ENCODE measurements around the gene PDZD2. TPM values are rescaled to one million over a fixed set of nuclear protein-coding genes. Genes with fewer than 3 reads are reported as not detected.
A peak's percentile ranks its signal among the peaks of the same experiment; 100 is the strongest.

Gene PDZD2
- total and polyA plus RNA-seq, 2 experiments from 2014 or later = 8.3 to 16.9 TPM

GRCh38 chr5:31880449-31880848 lies 241.5 kb downstream of the PDZD2 start:
- no peak overlapping the region for H3K27ac ChIP-seq (ENCODE audit: low read depth)
- H2AFZ ChIP-seq = no peak overlapping the region
- H4K20me1 ChIP-seq (replicated peaks; ENCODE audit: insufficient read depth) = no peaks in the 10 kb centered on the region
- Mint-ChIP-seq H3K4me1 (no peaks in the 10 kb centered on the region), H3K36me3 (ENCODE audit: low read depth) (no peaks in the 10 kb centered on the region), H3K4me3 (no peak overlapping the region), H3K27me3 (ENCODE audit: insufficient read depth, low read depth, poor library complexity) (peaks cover 4% of the 10 kb centered on the region), H3K9me3 (no peaks in the 10 kb centered on the region), H3K27ac (no peak overlapping the region)
- no peaks in the 10 kb centered on the region for H3K36me3 ChIP-seq (ENCODE audit: insufficient read depth)
- H3K9me2 ChIP-seq (ENCODE audit: insufficient read depth) = no peaks in the 10 kb centered on the region
- ATAC-seq (no peak), DNase-seq (ENCODE audit: low spot score) (no peak)
- H3F3A ChIP-seq (replicated peaks; ENCODE audit: low read depth) = no peaks in the 10 kb centered on the region
- H3K27me3 ChIP-seq (ENCODE audit: insufficient read depth) = no peaks in the 10 kb centered on the region
- no peak for TF ChIP-seq CTCF (conservative IDR thresholded peaks at IDR 0.05; ENCODE audit: low read depth in 2 of 2)
- H3K4me3 ChIP-seq = no peak overlapping the region
- H3K4me2 ChIP-seq = no peak overlapping the region
- H3K4me1 ChIP-seq (ENCODE audit: insufficient read depth) = no peaks in the 10 kb centered on the region
- 0 out of 2 replicates have a peak, but pooled peaks cover 10% of the 10 kb centered on the region for H3K79me2 ChIP-seq (replicated peaks; ENCODE audit: insufficient read depth)

DNA sequence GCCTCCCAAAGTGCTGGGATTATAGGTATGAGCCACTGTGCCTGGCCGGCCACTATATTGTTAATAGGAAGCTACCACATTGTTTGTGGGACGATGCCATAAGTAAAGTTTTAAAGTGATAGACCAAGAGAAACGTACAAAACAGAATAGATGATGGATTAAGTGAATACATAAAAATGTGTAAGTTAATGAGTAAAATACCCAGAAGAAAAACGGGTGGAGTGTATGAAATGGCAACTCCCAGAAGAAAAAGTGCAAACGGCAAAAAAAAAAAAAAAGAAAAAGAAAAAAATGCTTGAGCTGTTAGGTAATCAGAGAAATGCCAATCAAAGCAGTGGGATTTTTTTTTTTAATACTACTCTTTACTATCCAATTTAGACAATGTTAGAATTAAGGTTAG lies 246.0 kb downstream of the PDZD2 start:
- H3K4me3 Mint-ChIP-seq = no peak overlapping the region
- peaks cover 15% of the 10 kb centered on the region for H3K27me3 Mint-ChIP-seq (ENCODE audit: insufficient read depth, low read depth, poor library complexity)
- no peak overlapping the region for H3K27ac Mint-ChIP-seq
- H3K4me1 Mint-ChIP-seq = peaks cover 23% of the 10 kb centered on the region
- no peaks in the 10 kb centered on the region for H3K36me3 ChIP-seq (ENCODE audit: insufficient read depth)
- ATAC-seq (no peak), DNase-seq (ENCODE audit: low spot score) (no peak)
- TF ChIP-seq CTCF (conservative IDR thresholded peaks at IDR 0.05; ENCODE audit: low read depth in 2 of 2) = no peak
- TF ChIP-seq CREB1 (CRISPR knock-in tag; IDR thresholded peaks at IDR 0.05; ENCODE audit: low read depth) = no peak
- no peak for TF ChIP-seq JUNB (IDR thresholded peaks at IDR 0.05; ENCODE audit: unreplicated experiment)
- TF ChIP-seq, protein P1, sequence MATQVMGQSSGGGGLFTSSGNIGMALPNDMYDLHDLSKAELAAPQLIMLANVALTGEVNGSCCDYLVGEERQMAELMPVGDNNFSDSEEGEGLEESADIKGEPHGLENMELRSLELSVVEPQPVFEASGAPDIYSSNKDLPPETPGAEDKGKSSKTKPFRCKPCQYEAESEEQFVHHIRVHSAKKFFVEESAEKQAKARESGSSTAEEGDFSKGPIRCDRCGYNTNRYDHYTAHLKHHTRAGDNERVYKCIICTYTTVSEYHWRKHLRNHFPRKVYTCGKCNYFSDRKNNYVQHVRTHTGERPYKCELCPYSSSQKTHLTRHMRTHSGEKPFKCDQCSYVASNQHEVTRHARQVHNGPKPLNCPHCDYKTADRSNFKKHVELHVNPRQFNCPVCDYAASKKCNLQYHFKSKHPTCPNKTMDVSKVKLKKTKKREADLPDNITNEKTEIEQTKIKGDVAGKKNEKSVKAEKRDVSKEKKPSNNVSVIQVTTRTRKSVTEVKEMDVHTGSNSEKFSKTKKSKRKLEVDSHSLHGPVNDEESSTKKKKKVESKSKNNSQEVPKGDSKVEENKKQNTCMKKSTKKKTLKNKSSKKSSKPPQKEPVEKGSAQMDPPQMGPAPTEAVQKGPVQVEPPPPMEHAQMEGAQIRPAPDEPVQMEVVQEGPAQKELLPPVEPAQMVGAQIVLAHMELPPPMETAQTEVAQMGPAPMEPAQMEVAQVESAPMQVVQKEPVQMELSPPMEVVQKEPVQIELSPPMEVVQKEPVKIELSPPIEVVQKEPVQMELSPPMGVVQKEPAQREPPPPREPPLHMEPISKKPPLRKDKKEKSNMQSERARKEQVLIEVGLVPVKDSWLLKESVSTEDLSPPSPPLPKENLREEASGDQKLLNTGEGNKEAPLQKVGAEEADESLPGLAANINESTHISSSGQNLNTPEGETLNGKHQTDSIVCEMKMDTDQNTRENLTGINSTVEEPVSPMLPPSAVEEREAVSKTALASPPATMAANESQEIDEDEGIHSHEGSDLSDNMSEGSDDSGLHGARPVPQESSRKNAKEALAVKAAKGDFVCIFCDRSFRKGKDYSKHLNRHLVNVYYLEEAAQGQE (IDR thresholded peaks at IDR 0.05; ENCODE audit: unreplicated experiment) = no peak
- TF ChIP-seq POLR2AphosphoS5 (IDR thresholded peaks at IDR 0.05; ENCODE audit: low read depth) = no peak
- TF ChIP-seq STAT1 (IDR thresholded peaks at IDR 0.05; ENCODE audit: unreplicated experiment) = no peak
- no peak for TF ChIP-seq NANOG (IDR thresholded peaks at IDR 0.05; ENCODE audit: borderline replicate concordance)
- no peak for TF ChIP-seq ZNF114 (CRISPR knock-in tag; IDR thresholded peaks at IDR 0.05)
- TF ChIP-seq EZH2phosphoT487 (IDR thresholded peaks at IDR 0.05; ENCODE audit: unreplicated experiment) = no peak
- no peak for TF ChIP-seq EZH2 (IDR thresholded peaks at IDR 0.05; ENCODE audit: low read depth, unreplicated experiment)
- H3K9me2 ChIP-seq (ENCODE audit: insufficient read depth) = no peaks in the 10 kb centered on the region
- no peak overlapping the region for H3K4me3 ChIP-seq
- H4K20me1 ChIP-seq (replicated peaks; ENCODE audit: insufficient read depth) = no peaks in the 10 kb centered on the region
- no peaks in the 10 kb centered on the region; the same call in 2 of the 3 replicates for H3K9me3 Mint-ChIP-seq
- no peak overlapping the region for H2AFZ ChIP-seq
- H3K79me2 ChIP-seq (replicated peaks; ENCODE audit: insufficient read depth) = 0 out of 2 replicates have a peak, but pooled peaks cover 16% of the 10 kb centered on the region
- H3K4me2 ChIP-seq = no peak overlapping the region
- H3K36me3 Mint-ChIP-seq (ENCODE audit: low read depth) = no peaks in the 10 kb centered on the region
- H3F3A ChIP-seq (replicated peaks; ENCODE audit: low read depth) = no peaks in the 10 kb centered on the region
- peaks cover 17% of the 10 kb centered on the region for H3K4me1 ChIP-seq (ENCODE audit: insufficient read depth)
- H3K27me3 ChIP-seq (ENCODE audit: insufficient read depth) = no peaks in the 10 kb centered on the region
- H3K27ac ChIP-seq (ENCODE audit: low read depth) = peak overlapping the region; percentile 65; the same call in 1 of the 2 replicates

Measured in GM23338 (cell line).